Measurements from ENCODE around the gene SYPL1. TPM values are rescaled to one million over a fixed set of nuclear protein-coding genes. Genes with fewer than 3 reads are reported as not detected.

The SYPL1 gene
- total and polyA plus RNA-seq, 9 of the 15 experiments (the other 6 are each of a cell fraction or from before 2014, with no cell fraction given), result 23.8 to 214 (median 70.2) TPM

GRCh38 chr7:106104721-106105260 lies 7.3 kb downstream of the SYPL1 start:
- peaks cover 90% of the 10 kb centered on the region for H3K79me2 ChIP-seq (ENCODE audit: control insufficient read depth, insufficient read depth, low read length)
- BruUV-seq (replicated peaks), result no TSS peak
- H3K27me3 ChIP-seq (ENCODE audit: control insufficient read depth in 2 of 2, insufficient read depth in 2 of 2, low read length in 2 of 2), result no peaks in the 10 kb centered on the region
- no peak overlapping the region for H3K4me2 ChIP-seq (ENCODE audit: insufficient read depth, low read length)
- FAIRE-seq (no peak), DNase-seq (ENCODE audit: extremely low read depth in 1 of 4, low spot score in 3 of 4) (no peak), ATAC-seq (no peak)
- no peak overlapping the region for H3K4me3 ChIP-seq
- intact Hi-C loops (cut with micrococcal nuclease) (no loop called here), in situ Hi-C loops (cut with MboI) (no loop called here)
- no peaks in the 10 kb centered on the region for H3K9me1 ChIP-seq (ENCODE audit: control insufficient read depth, insufficient read depth, low read length)
- H3K9me3 ChIP-seq (replicated peaks; ENCODE audit: control insufficient read depth, insufficient read depth, low read depth, low read length), result no peaks in the 10 kb centered on the region
- ChIA-PET CTCF (ENCODE audit: low intra/inter-chr PET ratio) (interaction anchor here (0.6 kb wide), 1 partner anchor 50 kb away, joined by 3 read pairs; no protein-coding TSS in a partner anchor), POLR2A (no interaction called here)
- 96% methylated on average over 2 of the region's 2 CpGs for WGBS (ENCODE audit: insufficient coverage, low coverage, missing lambda C conversion rate)
- H3K27ac ChIP-seq (ENCODE audit: extremely low read depth, low read depth, low read length), result no peak overlapping the region
- TF ChIP-seq, protein P1, sequence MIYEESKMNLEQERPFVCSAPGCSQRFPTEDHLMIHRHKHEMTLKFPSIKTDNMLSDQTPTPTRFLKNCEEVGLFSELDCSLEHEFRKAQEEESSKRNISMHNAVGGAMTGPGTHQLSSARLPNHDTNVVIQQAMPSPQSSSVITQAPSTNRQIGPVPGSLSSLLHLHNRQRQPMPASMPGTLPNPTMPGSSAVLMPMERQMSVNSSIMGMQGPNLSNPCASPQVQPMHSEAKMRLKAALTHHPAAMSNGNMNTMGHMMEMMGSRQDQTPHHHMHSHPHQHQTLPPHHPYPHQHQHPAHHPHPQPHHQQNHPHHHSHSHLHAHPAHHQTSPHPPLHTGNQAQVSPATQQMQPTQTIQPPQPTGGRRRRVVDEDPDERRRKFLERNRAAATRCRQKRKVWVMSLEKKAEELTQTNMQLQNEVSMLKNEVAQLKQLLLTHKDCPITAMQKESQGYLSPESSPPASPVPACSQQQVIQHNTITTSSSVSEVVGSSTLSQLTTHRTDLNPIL (CRISPR knock-in tag; IDR thresholded peaks at IDR 0.05), result no peak
- peak; percentile 35 for TF ChIP-seq MEIS2 (IDR thresholded peaks at IDR 0.05; ENCODE audit: partially characterized antibody)
- H2AFZ ChIP-seq (ENCODE audit: low read depth, low read length), result no peak overlapping the region
- peaks cover 8% of the 10 kb centered on the region; the same call in 2 of the 3 replicates for H3K36me3 ChIP-seq (ENCODE audit: control insufficient read depth, insufficient read depth, low read length)
- H3K4me1 ChIP-seq (replicated peaks in 1 of 2; ENCODE audit: control insufficient read depth in 2 of 2, insufficient read depth in 2 of 2, low read length in 2 of 2), result peaks cover 5 to 32% of the 10 kb centered on the region in 2 experiments; a peak in 4 of 5 replicates
- no peak overlapping the region for H3K9ac ChIP-seq (ENCODE audit: insufficient read depth in 1 of 2, low read depth in 2 of 2, low read length in 2 of 2)
- peaks cover 23% of the 10 kb centered on the region; the same call in 1 of the 2 replicates for H4K20me1 ChIP-seq (replicated peaks; ENCODE audit: control insufficient read depth, insufficient read depth, low read length)

Measured in K562 (cell line).